Activated naive CD8-positive, alpha-beta T cell treated with anti-CD3 and anti-CD28 coated beads, Interleukin-2, amount 50 U/mL, for 16 hours (primary cell): ENCODE results near the gene EPS8L3.
"Not testable (repeated sequence)": the region's sequence is repeated elsewhere in the genome, so short reads cannot be mapped to it uniquely, and the experiment has no call there.

ENCODE experiments used
- DNase-seq: peaks from one replicate; pipeline ENCODE4 v3.0.0-alpha.2; 2020; ENCODE audit warnings: low read depth, low spot score

EPS8L3 gene

DNA sequence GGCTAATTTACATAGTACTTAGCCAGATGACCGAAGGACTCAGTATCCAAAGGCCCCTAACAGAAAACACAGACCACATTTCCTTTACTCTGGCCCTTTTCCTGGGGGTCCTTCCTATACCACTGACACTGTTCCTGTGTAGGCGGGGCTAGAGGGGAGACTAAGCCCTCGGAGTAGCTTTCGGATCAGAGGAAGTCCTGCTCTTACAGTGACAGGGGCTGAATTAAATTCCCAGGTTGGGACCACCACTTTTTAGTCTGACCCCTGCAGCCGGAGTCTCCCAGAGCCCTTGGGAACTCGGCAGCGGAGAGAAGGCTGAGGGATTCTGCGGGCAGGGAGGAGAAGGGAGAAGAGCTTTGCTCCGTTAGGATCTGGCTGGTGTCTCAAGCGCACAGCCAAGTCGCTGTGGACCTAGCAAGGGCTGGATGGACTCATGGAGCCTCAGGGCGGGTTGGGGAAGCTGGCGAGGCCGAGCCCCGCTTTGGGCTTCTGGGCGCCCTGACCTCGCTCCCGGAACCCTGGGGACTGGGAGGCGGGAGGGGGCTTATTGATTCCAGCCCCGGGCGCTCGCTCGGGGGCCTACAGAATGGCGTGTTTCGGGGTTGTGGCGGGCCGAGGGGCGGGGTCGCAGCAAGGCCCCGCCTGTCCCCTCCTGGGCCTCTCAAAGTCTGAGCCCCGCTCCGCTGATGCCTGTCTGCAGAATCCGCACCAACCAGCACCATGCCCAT is 52.0 kb downstream of the EPS8L3 start, which contains the start of gene GSTM5:
Gene GSTM5 (plus strand): TSS at position 659 of the 728 bp plus-strand sequence. CDS start 62 bp downstream, at position 721.
- DNase-seq: not testable (repeated sequence)

DNA sequence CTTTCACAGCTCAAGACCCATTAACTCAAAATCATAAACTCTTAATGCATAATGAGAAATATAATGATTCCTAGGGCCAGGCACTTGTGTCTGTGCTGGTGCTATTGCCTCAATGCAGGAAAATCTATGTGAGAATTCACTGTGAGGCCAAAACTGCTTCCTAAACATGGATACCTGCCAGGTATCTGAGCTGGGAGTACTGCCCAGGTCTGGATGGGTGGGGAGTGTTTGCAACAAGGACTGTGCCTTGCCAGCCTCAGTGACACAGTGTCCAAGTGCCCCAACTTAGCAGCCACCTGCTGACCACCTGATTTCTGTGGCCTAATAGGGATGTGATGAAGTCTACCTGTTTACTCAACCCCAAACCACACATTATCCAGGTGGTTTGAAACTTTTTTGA is 53.9 kb downstream of the EPS8L3 start:
- DNase-seq: not testable (repeated sequence)

DNA sequence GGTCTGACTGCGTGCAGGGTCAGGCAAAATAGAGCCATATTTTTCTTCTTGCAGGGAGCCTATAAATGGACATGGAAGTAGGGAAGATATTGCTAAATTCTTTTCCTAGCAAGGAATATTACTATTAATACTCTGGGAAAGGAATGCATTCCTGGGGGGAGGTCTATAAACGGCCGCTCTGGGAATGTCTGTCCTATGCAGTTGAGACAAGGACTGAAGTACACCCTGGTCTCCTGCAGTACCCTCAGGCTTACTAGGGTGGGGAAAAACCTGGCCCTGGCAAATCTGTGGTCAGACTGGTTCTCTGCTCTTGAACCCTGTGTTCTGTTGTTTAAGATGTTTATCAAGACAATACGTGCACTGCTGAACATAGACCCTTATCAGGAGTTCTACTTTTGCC is 54.8 kb downstream of the EPS8L3 start:
- not testable (repeated sequence) for DNase-seq

DNA sequence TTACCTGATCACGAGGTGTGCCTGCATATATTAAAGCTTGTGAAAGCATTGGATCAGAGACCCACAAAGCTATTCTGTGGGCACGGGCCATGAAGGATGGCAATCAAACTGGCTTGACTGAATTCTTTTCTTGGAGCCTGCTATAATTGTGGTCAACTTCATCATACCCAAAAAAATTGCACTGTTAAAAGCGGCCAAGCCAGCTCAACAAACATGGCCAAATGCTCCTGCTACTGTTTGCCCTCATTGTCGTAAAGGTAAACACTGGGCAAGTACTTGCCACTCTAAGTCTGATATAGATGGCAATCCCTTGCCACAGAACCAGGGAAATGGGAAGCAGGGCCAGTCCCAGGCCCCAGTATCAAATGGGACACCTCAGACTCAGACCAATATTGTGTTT is 58.3 kb downstream of the EPS8L3 start:
- no peak for DNase-seq

DNA sequence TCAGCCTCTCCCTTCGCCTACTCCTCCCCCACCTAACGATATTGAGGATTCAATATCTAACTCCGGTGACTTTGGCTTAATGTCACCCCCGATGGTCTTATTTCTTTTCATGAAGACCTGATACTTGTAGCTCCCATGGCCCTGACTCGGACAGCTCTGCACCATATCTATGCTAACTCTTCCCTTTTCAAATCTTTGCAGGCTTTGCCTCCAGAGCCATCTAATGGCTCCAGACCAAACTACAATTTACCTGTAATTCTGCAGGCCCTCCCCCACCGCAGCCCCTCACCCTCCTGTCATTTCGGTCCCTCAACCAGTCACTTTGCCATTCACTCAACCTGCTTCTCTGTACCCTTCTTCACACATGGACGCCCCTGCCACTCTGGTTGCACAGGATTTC is 59.5 kb downstream of the EPS8L3 start:
- DNase-seq: no peak

DNA sequence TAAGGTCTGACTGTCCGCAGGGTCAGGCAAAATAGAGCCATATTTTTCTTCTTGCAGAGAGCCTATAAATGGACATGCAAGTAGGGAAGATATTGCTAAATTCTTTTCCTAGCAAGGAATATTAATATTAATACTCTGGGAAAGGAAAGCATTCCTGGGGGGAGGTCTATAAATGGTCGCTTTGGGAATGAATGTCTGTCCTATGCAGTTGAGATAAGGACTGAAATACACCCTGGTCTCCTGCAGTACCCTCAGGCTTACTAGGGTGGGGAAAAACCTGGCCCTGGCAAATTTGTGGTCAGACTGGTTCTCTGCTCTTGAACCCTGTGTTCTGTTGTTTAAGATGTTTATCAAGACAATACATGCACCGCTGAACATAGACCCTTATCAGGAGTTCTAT is 60.8 kb downstream of the EPS8L3 start:
- not testable (repeated sequence) for DNase-seq
